Esophagus muscularis mucosa (tissue), 4 donors: ENCODE data around the gene FANCD2.
"Not testable (repeated sequence)": the region's sequence is repeated elsewhere in the genome, so short reads cannot be mapped to it uniquely, and the experiment has no call there.

Source experiments
- CTCF ChIP-seq, 3 experiments: fragments of 200-600 bp in 2 of 3; fragments of 450-650 bp in 1 of 3; sonication (generic) in 2 of 3; IDR thresholded peaks; one replicate each; pipeline ENCODE4 v1.5.1; 2017 to 2019; ENCODE audit warnings: antibody characterized with exemption in 3 of 3, mild to moderate bottlenecking in 2 of 3, moderate library complexity in 1 of 3
- EP300 ChIP-seq: sonication (generic); formaldehyde crosslinking; IDR thresholded peaks from one replicate; pipeline ENCODE4 v1.6.1; 2017; ENCODE audit warnings: antibody characterized with exemption
- POLR2A ChIP-seq: fragments of 450-650 bp; IDR thresholded peaks from one replicate; pipeline ENCODE4 v1.6.1; 2017; ENCODE audit warnings: antibody characterized with exemption, moderate library complexity, mild to moderate bottlenecking, low read depth
- POLR2AphosphoS5 ChIP-seq, 2 donors: sonication (generic); formaldehyde crosslinking; IDR thresholded peaks; one replicate each; pipeline ENCODE4 v1.6.1; 2017; ENCODE audit warnings: antibody characterized with exemption in 2 of 2

GRCh38 chr3:10053054-10053453 lies 26.8 kb downstream of the FANCD2 start:
- TF ChIP-seq CTCF (IDR thresholded peaks at IDR 0.05); POLR2A; POLR2AphosphoS5 (IDR thresholded peaks at IDR 0.05); EP300: not testable (repeated sequence)
